PC-9 (cell line): ENCODE measurements around the gene CHRNG.

Experiments used
- EZH2 ChIP-seq: fragments of 200-600 bp; sonication (generic); IDR thresholded peaks from 2 replicates; pipeline ENCODE4 v1.8.0; 2017; ENCODE audit warnings: antibody characterized with exemption, low read depth
- TF ChIP-seq, protein P1 (sequence below): fragments of 200-600 bp; sonication (generic); conservative IDR thresholded peaks from 2 replicates; pipeline ENCODE4 v1.6.1; 2017; ENCODE audit warnings: mixed run types, antibody characterized with exemption, mild to moderate bottlenecking, moderate library complexity

DNA sequence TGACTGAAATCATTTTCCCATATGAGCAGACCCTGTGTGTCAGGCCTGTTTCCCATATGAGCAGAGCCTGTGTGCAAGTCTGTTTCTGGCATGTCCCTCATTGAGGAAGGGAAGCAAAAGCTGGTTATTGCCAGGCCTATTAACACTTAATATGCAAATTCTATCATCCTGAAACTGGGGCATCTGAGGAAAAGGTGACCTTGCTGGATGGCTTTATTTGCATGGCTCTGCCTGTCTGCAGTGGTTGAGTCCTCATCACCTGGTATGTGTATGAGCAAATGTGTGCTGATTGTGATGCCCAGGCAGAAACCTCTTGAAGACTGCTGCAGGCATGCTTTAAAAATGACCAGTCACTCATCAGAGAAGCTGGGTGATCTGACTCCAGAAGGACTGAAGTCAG is 42.2 kb downstream of the CHRNG start:
- no peak for TF ChIP-seq EZH2
- TF ChIP-seq, protein P1, sequence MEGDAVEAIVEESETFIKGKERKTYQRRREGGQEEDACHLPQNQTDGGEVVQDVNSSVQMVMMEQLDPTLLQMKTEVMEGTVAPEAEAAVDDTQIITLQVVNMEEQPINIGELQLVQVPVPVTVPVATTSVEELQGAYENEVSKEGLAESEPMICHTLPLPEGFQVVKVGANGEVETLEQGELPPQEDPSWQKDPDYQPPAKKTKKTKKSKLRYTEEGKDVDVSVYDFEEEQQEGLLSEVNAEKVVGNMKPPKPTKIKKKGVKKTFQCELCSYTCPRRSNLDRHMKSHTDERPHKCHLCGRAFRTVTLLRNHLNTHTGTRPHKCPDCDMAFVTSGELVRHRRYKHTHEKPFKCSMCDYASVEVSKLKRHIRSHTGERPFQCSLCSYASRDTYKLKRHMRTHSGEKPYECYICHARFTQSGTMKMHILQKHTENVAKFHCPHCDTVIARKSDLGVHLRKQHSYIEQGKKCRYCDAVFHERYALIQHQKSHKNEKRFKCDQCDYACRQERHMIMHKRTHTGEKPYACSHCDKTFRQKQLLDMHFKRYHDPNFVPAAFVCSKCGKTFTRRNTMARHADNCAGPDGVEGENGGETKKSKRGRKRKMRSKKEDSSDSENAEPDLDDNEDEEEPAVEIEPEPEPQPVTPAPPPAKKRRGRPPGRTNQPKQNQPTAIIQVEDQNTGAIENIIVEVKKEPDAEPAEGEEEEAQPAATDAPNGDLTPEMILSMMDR = no peak
